ENCODE data around the gene TUBD1.

Gene TUBD1

GRCh38 chr17:59825533-59826322 is 67.0 kb downstream of the TUBD1 start:
- DNase-seq (ENCODE audit: low read depth) = no peak

GRCh38 chr17:59815965-59816364 is 76.8 kb downstream of the TUBD1 start:
- DNase-seq (ENCODE audit: low read depth) = no peak

- no peak for DNase-seq (ENCODE audit: low read depth)
Observed at GRCh38 chr17:59814685-59815084, 78.1 kb downstream of the TUBD1 start.

- no peak for DNase-seq (ENCODE audit: low read depth)
Observed at GRCh38 chr17:59814276-59814675, 78.5 kb downstream of the TUBD1 start.

GRCh38 chr17:59812139-59812538 is 80.6 kb downstream of the TUBD1 start:
- DNase-seq (ENCODE audit: low read depth) = no peak

- no peak for DNase-seq (ENCODE audit: low read depth)
Observed at GRCh38 chr17:59811209-59811608, 81.5 kb downstream of the TUBD1 start.

- DNase-seq (ENCODE audit: low read depth) = no peak
Observed at GRCh38 chr17:59810894-59811153, 81.9 kb downstream of the TUBD1 start.

Measured in stimulated activated CD8-positive, alpha-beta memory T cell treated with anti-CD3 and anti-CD28 coated beads, Interleukin-12 subunit alpha, Interleukin-12 subunit beta, amount 100 ng/mL, for 4 hours (primary cell).